ENCODE measurements around the gene LMNTD2.
A peak's percentile ranks its signal among the peaks of the same experiment; 100 is the strongest.
"Not testable (repeated sequence)": the region's sequence is repeated elsewhere in the genome, so short reads cannot be mapped to it uniquely, and the experiment has no call there.

LMNTD2 gene

GRCh38 chr11:587546-587945 is 27.0 kb upstream of the LMNTD2 start:
- no peak for DNase-seq

- no peak for DNase-seq
These were observed 26.1 kb upstream of the LMNTD2 start for GRCh38 chr11:586376-587316.

- no peak for DNase-seq
These were observed 23.7 kb upstream of the LMNTD2 start for GRCh38 chr11:584287-584686.

- no peak for DNase-seq
These were observed 21.2 kb upstream of the LMNTD2 start for GRCh38 chr11:581752-582151.

GRCh38 chr11:581342-581741 is 20.8 kb upstream of the LMNTD2 start:
- no peak for DNase-seq

- no peak for DNase-seq
These were observed 19.5 kb upstream of the LMNTD2 start for GRCh38 chr11:579830-580601.

GRCh38 chr11:578276-579035 is 17.9 kb upstream of the LMNTD2 start:
- DNase-seq = no peak

- no peak for DNase-seq
These were observed 17.0 kb upstream of the LMNTD2 start for GRCh38 chr11:577611-577894.

- no peak for DNase-seq
These were observed 16.5 kb upstream of the LMNTD2 start for GRCh38 chr11:576811-577610.

- DNase-seq = peak; percentile 61
These were observed 15.6 kb upstream of the LMNTD2 start, which contains the start of gene PHRF1 for GRCh38 chr11:575996-576768. PHRF1 (plus strand) TSS chr11:576470; CDS start chr11:581513, 5,043 bp downstream.

GRCh38 chr11:575313-575995 is 14.9 kb upstream of the LMNTD2 start:
- no peak for DNase-seq

- DNase-seq = no peak
These were observed 14.2 kb upstream of the LMNTD2 start for GRCh38 chr11:574632-575312.

- DNase-seq = not testable (repeated sequence)
These were observed 13.6 kb upstream of the LMNTD2 start for GRCh38 chr11:574031-574570.

GRCh38 chr11:573146-573759 is 12.7 kb upstream of the LMNTD2 start:
- no peak for DNase-seq

GRCh38 chr11:571802-572185 is 11.3 kb upstream of the LMNTD2 start:
- no peak for DNase-seq

- no peak for DNase-seq
These were observed 8.8 kb upstream of the LMNTD2 start for GRCh38 chr11:569158-569885.

GRCh38 chr11:568306-569157 is 8.0 kb upstream of the LMNTD2 start:
- peak; percentile 73 for DNase-seq

Measured in DMS79 (cell line).